HG02759 (cell line): ENCODE data around the gene MYL9.

Experiments used
- ATAC-seq: cut with Tn5 transposase; IDR thresholded peaks from one replicate; pipeline ENCODE4 v1.9.1; 2021; ENCODE audit warnings: mild to moderate bottlenecking, moderate library complexity; ENCODE audit not compliant: unreplicated experiment

The MYL9 gene

GRCh38 chr20:36578356-36579041, 37.2 kb downstream of the MYL9 start:
- no peak for ATAC-seq

- no peak for ATAC-seq
Observed at GRCh38 chr20:36579996-36580545, 38.8 kb downstream of the MYL9 start.

GRCh38 chr20:36582322-36582721, 41.0 kb downstream of the MYL9 start:
- ATAC-seq, result no peak

DNA sequence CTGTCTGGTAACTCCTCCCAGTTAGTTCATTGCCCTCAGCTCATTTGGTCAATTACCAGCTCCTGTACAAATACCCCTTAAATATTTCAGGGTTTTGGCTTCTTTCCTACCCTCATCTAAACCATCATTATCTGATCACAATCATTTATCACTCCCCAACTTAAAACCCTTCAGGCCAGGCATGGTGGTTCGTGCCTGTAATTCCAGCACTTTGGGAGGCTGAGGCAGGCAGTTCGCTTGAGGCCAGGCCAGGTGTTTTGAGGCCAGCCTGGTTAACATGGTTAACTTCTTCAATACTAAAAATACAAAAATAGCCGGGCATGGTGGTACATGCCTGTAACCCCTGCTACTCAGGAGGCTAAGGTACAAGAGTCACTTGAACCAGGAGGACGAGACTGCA, 41.5 kb downstream of the MYL9 start:
- no peak for ATAC-seq

DNA sequence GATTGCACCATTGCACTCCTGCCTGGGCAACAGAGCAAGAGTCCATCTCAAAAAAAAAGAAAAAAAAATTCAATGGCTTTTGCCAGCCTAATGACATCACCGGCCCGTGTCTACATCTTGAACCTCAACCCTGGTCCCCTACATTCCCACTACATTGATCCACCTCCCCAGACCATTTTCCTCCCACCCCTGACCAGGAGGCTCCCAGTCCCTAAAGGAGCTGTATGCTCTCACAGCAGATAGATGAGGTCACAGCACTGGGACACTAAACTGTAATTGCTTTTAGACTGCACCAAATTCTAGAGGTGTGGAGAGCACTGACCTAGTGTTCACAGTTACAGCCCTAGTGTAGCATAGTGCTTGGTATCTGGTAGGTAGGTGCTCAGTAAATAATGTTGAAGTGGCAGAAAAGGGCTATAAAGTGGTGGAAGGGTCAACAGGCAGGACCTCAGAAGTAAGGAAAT, 42.7 kb downstream of the MYL9 start:
- ATAC-seq, result no peak

- no peak for ATAC-seq
Observed at GRCh38 chr20:36585410-36586125, 44.2 kb downstream of the MYL9 start.

GRCh38 chr20:36587388-36588070, 46.2 kb downstream of the MYL9 start:
- ATAC-seq, result no peak

- ATAC-seq, result no peak
Observed at GRCh38 chr20:36591281-36591680, 50.0 kb downstream of the MYL9 start.

DNA sequence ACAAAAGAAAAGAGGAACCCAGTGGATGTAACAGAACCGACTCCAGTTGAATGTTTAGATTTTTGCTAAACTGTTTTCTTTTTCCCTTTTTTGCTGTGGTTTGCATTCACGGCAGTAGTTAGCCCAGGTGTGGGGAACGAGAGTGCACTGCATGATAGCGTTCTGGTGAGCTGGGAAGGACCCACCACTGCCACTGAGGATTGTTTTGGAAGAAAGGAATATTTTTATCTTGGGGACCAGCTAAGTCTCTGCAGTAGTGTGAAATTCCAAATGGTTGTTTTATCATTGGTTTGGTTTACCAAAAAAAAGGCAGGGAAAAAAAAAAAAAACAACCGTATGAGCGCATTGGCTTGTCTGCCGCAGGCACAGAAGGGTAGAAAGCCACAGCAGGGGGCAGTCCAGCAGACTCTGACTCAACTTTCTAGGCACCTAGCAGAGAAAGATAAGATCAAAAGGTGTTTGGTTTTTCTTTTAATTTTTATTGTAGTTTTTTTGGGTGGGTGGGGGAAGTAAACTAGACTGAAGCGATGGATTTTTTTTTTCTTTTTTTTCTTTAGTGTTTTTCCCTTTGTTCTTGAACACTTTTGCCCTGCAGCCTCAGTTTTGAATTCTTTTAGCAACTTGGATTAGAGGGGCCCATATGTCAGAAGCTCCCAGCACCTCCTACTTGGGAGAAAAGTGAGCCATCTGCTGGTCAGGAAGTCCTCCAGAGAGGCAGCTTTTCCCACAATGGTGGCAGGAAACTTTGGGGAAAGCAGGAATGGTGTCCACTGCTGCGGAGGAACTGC, 50.7 kb downstream of the MYL9 start:
- ATAC-seq, result no peak

- ATAC-seq, result no peak
Observed at GRCh38 chr20:36593347-36593929, 52.1 kb downstream of the MYL9 start.

DNA sequence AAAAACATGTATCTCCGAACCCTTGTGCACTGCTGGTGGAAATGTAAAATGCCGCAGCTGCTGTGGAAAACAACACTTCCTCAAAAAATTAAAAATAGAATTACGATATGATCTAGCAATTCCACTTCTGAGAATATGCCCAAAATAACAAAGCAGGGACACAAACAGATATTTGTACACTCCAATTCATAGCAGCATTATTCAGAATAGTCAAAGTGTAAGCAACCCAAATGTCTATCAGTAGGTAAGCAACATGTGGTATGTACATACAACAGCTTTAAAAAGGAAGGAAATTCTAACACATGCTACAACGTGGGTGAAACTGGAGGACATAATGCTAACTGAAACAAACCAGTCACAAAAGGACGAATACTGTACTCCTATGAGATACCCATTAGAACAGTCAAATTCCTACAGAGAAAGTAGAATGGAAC, 58.6 kb downstream of the MYL9 start:
- ATAC-seq, result no peak
